OCI-M2 (cell line): ENCODE results near the gene NAPA.

Experiments used
- DNase-seq: peaks from one replicate; lab custom pipeline; 2025; ENCODE audit not compliant: unreplicated experiment; lab: John Stamatoyannopoulos, UW

Gene NAPA

GRCh38 chr19:47514869-47515588 lies at the start of gene NAPA:
TSS of gene NAPA (minus strand) at chr19:47515063. CDS start at chr19:47514940, 123 bp downstream.
- DNase-seq = peak; percentile 99

- no peak for DNase-seq
Measured at GRCh38 chr19:47564081-47564480, 49.2 kb upstream of the NAPA start.

- no peak for DNase-seq
Measured at GRCh38 chr19:47561440-47562057, 46.7 kb upstream of the NAPA start.

GRCh38 chr19:47560999-47561398 lies 46.1 kb upstream of the NAPA start:
- no peak for DNase-seq

GRCh38 chr19:47550129-47550528 lies 35.3 kb upstream of the NAPA start:
- no peak for DNase-seq

- no peak for DNase-seq
Measured at GRCh38 chr19:47549261-47549862, 34.5 kb upstream of the NAPA start.

- no peak for DNase-seq
Measured at GRCh38 chr19:47547199-47547598, 32.3 kb upstream of the NAPA start.

- no peak for DNase-seq
Measured at GRCh38 chr19:47545061-47545948, 30.4 kb upstream of the NAPA start.

GRCh38 chr19:47544476-47544875 lies 29.6 kb upstream of the NAPA start:
- DNase-seq = no peak

- DNase-seq = no peak
Measured at GRCh38 chr19:47544075-47544474, 29.2 kb upstream of the NAPA start.

GRCh38 chr19:47542030-47542475 lies 27.2 kb upstream of the NAPA start:
- no peak for DNase-seq

GRCh38 chr19:47541518-47541917 lies 26.7 kb upstream of the NAPA start:
- no peak for DNase-seq

- no peak for DNase-seq
Measured at GRCh38 chr19:47540748-47541147, 25.9 kb upstream of the NAPA start.

- no peak for DNase-seq
Measured at GRCh38 chr19:47539747-47540311, 25.0 kb upstream of the NAPA start.

GRCh38 chr19:47538812-47539211 lies 23.9 kb upstream of the NAPA start:
- no peak for DNase-seq

GRCh38 chr19:47537493-47537892 lies 22.6 kb upstream of the NAPA start:
- no peak for DNase-seq

- no peak for DNase-seq
Measured at GRCh38 chr19:47534628-47535027, 19.8 kb upstream of the NAPA start.

GRCh38 chr19:47531640-47532387 lies 17.0 kb upstream of the NAPA start:
- DNase-seq = no peak

- DNase-seq = no peak
Measured at GRCh38 chr19:47529018-47529742, 14.3 kb upstream of the NAPA start.

GRCh38 chr19:47526798-47527197 lies 11.9 kb upstream of the NAPA start:
- no peak for DNase-seq
